ENCODE measurements around the gene FLNB. TPM values are rescaled to one million over a fixed set of nuclear protein-coding genes. Genes with fewer than 3 reads are reported as not detected.

FLNB gene
- total and polyA plus RNA-seq, 2 of the 13 experiments (the other 11 are each of a cell fraction or from before 2014, with no cell fraction given): 106 to 130 TPM

GRCh38 chr3:58049143-58049785, 41.0 kb downstream of the FLNB start (continued):
- no peak; the same call in 1 of the 2 replicates for TF ChIP-seq ZNF280D (CRISPR knock-in tag; IDR thresholded peaks at IDR 0.05)
- TF ChIP-seq ZNF746 (CRISPR knock-in tag; IDR thresholded peaks at IDR 0.05): no peak
- TF ChIP-seq, protein P1, sequence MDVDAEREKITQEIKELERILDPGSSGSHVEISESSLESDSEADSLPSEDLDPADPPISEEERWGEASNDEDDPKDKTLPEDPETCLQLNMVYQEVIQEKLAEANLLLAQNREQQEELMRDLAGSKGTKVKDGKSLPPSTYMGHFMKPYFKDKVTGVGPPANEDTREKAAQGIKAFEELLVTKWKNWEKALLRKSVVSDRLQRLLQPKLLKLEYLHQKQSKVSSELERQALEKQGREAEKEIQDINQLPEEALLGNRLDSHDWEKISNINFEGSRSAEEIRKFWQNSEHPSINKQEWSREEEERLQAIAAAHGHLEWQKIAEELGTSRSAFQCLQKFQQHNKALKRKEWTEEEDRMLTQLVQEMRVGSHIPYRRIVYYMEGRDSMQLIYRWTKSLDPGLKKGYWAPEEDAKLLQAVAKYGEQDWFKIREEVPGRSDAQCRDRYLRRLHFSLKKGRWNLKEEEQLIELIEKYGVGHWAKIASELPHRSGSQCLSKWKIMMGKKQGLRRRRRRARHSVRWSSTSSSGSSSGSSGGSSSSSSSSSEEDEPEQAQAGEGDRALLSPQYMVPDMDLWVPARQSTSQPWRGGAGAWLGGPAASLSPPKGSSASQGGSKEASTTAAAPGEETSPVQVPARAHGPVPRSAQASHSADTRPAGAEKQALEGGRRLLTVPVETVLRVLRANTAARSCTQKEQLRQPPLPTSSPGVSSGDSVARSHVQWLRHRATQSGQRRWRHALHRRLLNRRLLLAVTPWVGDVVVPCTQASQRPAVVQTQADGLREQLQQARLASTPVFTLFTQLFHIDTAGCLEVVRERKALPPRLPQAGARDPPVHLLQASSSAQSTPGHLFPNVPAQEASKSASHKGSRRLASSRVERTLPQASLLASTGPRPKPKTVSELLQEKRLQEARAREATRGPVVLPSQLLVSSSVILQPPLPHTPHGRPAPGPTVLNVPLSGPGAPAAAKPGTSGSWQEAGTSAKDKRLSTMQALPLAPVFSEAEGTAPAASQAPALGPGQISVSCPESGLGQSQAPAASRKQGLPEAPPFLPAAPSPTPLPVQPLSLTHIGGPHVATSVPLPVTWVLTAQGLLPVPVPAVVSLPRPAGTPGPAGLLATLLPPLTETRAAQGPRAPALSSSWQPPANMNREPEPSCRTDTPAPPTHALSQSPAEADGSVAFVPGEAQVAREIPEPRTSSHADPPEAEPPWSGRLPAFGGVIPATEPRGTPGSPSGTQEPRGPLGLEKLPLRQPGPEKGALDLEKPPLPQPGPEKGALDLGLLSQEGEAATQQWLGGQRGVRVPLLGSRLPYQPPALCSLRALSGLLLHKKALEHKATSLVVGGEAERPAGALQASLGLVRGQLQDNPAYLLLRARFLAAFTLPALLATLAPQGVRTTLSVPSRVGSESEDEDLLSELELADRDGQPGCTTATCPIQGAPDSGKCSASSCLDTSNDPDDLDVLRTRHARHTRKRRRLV (CRISPR knock-in tag; IDR thresholded peaks at IDR 0.05): no peak
- TF ChIP-seq SUZ12 (IDR thresholded peaks at IDR 0.05; ENCODE audit: low read depth, low read length): no peak
- no peak for TF ChIP-seq ZNF225 (CRISPR knock-in tag; IDR thresholded peaks at IDR 0.05)
- TF ChIP-seq STAG1 (CRISPR knock-in tag; IDR thresholded peaks at IDR 0.05): peak; percentile 27; the same call in 1 of the 2 replicates
- peak; percentile 85; the same call in 1 of the 2 replicates for TF ChIP-seq ZNF609 (CRISPR knock-in tag; IDR thresholded peaks at IDR 0.05; ENCODE audit: borderline replicate concordance)
- TF ChIP-seq KAT8 (CRISPR knock-in tag; IDR thresholded peaks at IDR 0.05): peak; percentile 67; the same call in 1 of the 2 replicates
- no peak for TF ChIP-seq ZNF160 (CRISPR knock-in tag; IDR thresholded peaks at IDR 0.05)
- TF ChIP-seq SOX6 (IDR thresholded peaks at IDR 0.05): no peak
- peak; percentile 96 for TF ChIP-seq SOX6 (CRISPR knock-in tag; IDR thresholded peaks at IDR 0.05)
- TF ChIP-seq CAMTA2 (CRISPR knock-in tag; IDR thresholded peaks at IDR 0.05; ENCODE audit: borderline replicate concordance): no peak
- TF ChIP-seq ZNF460 (CRISPR knock-in tag; IDR thresholded peaks at IDR 0.05; ENCODE audit: borderline replicate concordance): no peak
- no peak for TF ChIP-seq ZNF713 (CRISPR knock-in tag; IDR thresholded peaks at IDR 0.05)
- TF ChIP-seq ZNF563 (CRISPR knock-in tag; IDR thresholded peaks at IDR 0.05): no peak
- TF ChIP-seq ZNF564 (CRISPR knock-in tag; IDR thresholded peaks at IDR 0.05): no peak
